Hepatocyte (in vitro differentiated cells): ENCODE results near the gene SAA4.

Experiments
- EZH2 ChIP-seq: fragments of 200-600 bp; sonication (generic); IDR thresholded peaks from 2 replicates; pipeline ENCODE4 v1.6.1; 2016; ENCODE audit warnings: antibody characterized with exemption, mild to moderate bottlenecking, borderline replicate concordance
- TF ChIP-seq, protein P1 (sequence below): fragments of 200-600 bp; sonication (generic); IDR thresholded peaks from 2 replicates; pipeline ENCODE4 v1.5.1; 2016; ENCODE audit warnings: antibody characterized with exemption, mild to moderate bottlenecking; ENCODE audit not compliant: poor library complexity

- TF ChIP-seq EZH2, result no peak
- TF ChIP-seq, protein P1, sequence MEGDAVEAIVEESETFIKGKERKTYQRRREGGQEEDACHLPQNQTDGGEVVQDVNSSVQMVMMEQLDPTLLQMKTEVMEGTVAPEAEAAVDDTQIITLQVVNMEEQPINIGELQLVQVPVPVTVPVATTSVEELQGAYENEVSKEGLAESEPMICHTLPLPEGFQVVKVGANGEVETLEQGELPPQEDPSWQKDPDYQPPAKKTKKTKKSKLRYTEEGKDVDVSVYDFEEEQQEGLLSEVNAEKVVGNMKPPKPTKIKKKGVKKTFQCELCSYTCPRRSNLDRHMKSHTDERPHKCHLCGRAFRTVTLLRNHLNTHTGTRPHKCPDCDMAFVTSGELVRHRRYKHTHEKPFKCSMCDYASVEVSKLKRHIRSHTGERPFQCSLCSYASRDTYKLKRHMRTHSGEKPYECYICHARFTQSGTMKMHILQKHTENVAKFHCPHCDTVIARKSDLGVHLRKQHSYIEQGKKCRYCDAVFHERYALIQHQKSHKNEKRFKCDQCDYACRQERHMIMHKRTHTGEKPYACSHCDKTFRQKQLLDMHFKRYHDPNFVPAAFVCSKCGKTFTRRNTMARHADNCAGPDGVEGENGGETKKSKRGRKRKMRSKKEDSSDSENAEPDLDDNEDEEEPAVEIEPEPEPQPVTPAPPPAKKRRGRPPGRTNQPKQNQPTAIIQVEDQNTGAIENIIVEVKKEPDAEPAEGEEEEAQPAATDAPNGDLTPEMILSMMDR, result no peak
These were observed 938 bp downstream of the SAA4 start for GRCh38 chr11:18235394-18236334.
